CD4-positive, alpha-beta T cell treated with Interleukin-1 beta for 1 hour (primary cell): ENCODE data around the gene NACC2.
A peak's percentile ranks its signal among the peaks of the same experiment; 100 is the strongest.

Source experiments
- DNase-seq, 2 donors: peaks; one replicate each; pipeline ENCODE4 v3.0.0-alpha.2; 2020 to 2022

The NACC2 gene, protein sequence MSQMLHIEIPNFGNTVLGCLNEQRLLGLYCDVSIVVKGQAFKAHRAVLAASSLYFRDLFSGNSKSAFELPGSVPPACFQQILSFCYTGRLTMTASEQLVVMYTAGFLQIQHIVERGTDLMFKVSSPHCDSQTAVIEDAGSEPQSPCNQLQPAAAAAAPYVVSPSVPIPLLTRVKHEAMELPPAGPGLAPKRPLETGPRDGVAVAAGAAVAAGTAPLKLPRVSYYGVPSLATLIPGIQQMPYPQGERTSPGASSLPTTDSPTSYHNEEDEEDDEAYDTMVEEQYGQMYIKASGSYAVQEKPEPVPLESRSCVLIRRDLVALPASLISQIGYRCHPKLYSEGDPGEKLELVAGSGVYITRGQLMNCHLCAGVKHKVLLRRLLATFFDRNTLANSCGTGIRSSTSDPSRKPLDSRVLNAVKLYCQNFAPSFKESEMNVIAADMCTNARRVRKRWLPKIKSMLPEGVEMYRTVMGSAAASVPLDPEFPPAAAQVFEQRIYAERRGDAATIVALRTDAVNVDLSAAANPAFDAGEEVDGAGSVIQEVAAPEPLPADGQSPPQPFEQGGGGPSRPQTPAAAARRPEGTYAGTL

DNA sequence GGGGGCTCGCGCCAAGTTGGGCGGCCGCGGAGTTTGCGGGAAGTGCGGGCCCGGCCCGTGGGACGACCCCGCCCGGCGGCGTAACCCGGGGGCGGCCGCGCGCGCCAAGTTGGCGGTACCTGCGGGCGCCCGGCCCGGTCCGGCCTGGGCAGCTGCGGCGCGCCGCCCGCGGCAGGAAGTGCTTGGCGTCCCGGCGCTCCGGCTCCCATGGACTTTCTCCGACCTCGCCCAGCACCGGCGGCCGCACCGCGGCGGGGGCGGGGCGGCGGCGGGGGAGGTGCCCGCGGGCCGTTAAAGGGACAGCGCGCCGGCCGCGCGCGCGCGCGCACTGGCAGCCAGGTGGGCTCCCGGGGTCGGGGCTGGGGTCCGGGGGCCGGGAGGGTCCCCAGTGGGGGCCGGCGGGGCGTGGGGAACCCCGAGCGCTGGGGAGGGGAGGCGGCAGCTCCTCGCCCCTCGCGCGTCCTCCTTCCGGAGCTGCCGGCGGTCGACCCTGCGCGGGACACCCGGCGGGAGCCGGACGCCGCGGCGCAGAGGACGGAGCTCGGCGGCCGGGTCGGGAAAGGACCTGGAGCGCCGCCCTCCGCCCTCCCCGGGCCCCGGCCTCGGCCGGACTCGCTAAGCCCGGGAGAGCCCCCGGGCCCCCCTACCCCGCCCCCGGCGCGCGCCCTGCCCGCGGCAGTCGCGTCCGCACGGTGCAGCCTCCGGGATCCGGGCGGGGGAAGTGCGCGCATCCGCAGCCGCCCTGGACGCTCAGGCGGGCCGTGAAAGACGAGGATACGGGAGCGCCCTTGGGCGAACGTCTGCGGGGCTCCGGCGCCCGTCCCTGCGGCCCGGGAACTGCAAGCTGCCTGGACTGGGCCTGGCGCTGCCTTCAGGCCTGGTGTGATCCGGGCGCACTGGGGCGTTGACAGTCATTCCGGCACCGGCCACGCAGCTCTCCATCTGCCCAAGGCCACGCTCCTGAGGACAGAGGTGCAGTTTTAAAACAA is at the start of gene NACC2:
TSS of gene NACC2 (minus strand) at position 220 of the 989 bp plus-strand sequence. CDS start 44,768 bp downstream, outside the sequence.
- peak in 1 of 2 donors; percentile 34 for DNase-seq

DNA sequence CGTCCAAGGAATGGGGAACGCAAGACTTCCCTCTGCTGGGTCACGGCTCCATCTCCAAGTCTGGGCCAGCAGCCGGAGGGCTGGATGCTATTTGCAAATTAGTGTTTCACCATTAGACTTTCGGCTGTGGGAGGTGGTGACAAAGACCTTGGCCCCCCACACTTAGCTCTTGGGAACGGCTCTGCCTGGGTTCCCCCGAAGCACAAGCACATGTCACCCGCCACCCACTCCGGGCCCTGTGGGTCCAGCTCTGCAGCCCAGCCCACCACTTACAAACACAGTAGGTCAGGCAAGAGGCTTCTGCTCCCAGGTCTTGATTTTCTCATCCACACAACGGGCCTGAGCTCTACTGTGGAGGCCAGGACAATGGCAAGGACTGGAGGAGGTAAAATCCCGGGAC is 49.4 kb upstream of the NACC2 start:
- DNase-seq: no peak

DNA sequence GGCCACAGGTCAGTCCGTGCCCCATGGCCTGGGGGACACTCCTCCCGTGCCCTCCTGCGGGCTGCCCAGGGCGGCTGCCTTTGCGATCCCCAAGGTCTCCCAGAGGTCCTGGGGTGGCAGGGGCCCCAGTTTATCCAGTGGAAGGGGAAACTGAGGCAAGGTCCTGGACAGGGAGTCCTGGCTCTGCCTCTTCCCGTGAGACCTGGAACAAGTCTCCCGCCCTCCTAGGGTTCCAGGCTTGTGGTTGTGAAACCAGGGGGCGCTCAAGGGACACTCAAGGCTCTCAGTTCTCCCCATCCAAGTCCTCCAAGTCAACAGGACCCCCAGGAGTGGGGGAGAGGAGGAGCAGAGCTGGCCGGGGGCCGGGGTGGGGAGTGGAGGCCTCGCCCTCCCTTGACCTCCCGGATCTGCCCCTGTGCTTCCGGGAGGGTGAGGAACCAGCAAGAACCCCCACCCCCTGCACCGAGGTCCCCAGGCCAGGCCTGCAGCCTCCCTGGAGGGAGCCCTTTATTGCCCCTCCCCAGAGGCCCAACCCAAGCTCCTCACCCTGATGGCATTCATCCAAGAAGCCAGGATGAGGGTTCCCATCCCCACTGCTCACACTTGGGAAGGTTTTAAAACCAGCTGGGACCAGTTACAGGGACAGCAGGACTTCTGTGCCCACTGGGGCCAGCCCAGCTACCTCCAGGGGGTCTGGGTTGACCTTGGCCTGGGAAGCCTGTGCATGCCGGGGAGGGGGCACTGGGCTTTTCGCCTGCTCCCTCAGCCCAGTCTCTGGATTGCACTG is 48.3 kb upstream of the NACC2 start:
- DNase-seq: no peak

DNA sequence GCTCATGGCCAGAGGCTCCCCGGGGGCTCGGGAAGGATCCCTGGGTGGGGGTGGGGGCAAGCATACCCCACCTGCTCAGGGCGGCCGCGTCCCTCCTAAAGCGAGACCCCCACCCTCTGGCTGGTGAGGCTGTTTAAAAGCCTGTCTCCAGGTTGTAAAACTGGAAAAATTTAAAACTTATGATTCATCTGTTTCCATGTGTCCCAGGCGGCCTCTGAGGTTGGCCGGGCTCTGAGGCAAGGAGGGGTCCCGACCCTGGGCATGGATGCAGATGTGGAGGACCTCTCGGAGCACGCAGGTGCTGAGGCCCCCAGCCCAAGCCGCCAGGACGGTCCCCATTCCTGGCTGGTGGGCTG is 47.7 kb upstream of the NACC2 start:
- DNase-seq: no peak

DNA sequence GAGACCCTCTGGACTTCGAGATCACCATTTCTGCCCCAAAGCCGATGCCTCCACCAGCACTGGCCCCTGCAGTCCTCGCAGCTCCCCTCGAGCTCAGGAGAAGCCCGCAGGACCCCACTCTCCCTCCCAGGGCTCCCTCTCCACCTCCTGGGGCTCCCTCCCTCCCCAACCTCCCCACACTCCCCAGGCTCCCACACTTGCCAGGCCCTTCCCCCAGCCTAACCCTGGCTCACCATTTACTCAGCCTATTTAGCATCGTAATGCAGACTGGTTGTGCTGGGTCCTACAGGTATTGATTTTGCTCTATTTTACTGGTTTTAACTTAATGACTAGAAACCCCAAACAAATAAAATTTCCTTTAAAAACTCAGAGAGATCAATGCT is 47.3 kb upstream of the NACC2 start:
- DNase-seq: no peak

DNA sequence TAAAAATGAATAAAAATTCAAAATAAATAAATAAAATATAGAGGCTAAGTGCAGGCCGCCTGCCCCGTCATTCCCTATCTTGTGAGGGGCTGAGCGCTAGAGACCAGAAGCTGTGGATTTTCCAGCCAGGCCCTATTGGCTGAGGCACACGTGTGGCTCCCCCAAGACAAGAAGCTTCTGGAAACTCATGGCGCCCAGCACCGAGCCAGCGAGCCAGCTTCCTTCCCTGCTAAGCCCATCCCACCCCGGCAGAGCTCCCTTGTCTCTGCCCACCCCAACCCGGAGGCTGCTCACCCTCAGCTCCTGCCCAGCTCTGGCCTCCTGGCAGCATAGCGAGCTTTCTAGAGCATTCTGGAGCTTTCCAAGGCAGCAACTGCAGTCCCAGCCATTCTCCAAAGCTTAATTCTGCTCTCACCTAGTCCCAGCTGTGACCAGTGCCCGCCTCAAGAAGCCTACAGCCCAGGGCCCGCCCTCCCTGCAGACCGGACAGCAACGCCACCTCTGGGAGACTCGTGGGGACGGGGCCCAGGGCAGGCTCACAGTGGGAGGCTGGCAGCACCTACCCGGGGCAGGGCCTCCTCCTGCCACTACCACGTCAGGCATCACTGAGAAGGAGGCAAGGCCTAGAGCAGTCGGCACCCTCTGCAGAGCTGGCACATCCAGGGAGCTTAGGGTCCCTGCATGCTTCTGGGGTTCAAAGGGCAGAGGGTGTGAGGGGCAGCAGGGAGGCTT is 46.8 kb upstream of the NACC2 start:
- DNase-seq: no peak

DNA sequence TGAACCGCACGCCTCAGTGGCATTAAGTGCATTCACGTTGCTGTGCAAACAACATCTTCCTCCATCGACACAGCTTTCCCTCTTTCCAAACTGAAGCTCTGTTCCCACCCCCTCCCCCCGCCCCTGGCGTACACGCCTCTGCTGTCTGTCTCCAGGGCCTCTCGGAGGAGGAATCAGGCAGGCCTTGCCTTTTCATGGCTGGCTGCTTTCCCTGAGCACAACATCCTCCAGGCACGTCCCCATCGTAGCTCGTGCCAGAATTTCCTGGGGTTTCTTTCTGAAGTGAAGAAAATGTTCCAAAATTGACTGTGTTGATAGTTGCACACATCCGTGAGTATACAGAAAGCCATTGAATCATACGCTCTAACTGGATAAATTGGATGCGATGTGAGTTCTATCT is 45.9 kb upstream of the NACC2 start:
- no peak for DNase-seq

DNA sequence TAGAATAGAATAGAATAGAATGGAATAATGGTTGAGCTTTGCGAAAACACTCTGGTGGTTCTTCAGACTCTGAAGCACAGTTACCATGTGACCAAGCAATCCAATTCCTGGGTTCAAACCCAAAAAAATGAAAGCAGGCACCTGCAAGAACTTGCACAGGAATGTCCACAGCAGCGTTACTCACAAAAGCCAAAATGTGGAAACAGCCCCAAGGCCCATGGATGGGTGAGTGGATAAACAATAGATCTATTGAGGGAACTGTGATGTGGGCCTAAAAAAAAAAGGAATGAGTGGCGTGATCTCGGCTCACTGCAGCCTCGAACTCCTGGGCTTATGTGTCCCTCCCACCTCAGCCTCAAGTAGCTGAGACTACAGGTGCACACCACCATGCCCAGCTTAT is 45.0 kb upstream of the NACC2 start:
- DNase-seq: no peak

DNA sequence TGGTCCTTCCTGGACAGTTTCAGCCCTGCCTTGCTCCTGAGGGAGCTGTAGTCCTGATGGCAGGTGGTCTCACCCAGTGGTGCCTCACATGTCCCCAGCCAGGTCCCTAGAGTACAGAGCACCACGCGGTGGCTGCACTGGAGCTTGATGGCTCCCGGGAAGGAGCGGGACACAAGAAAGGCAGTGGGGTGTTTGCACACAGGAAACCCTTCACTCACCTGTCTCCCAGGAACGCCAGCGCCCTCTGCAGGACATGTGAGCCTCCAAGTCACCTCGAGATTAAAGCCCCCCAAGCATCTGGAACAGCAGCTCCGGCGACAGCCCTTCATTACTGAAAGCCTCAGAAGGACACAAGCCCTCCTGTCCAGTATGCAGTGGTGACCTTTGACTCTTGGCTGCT is 43.5 kb upstream of the NACC2 start:
- DNase-seq: peak in 1 of 2 donors; percentile 35

DNA sequence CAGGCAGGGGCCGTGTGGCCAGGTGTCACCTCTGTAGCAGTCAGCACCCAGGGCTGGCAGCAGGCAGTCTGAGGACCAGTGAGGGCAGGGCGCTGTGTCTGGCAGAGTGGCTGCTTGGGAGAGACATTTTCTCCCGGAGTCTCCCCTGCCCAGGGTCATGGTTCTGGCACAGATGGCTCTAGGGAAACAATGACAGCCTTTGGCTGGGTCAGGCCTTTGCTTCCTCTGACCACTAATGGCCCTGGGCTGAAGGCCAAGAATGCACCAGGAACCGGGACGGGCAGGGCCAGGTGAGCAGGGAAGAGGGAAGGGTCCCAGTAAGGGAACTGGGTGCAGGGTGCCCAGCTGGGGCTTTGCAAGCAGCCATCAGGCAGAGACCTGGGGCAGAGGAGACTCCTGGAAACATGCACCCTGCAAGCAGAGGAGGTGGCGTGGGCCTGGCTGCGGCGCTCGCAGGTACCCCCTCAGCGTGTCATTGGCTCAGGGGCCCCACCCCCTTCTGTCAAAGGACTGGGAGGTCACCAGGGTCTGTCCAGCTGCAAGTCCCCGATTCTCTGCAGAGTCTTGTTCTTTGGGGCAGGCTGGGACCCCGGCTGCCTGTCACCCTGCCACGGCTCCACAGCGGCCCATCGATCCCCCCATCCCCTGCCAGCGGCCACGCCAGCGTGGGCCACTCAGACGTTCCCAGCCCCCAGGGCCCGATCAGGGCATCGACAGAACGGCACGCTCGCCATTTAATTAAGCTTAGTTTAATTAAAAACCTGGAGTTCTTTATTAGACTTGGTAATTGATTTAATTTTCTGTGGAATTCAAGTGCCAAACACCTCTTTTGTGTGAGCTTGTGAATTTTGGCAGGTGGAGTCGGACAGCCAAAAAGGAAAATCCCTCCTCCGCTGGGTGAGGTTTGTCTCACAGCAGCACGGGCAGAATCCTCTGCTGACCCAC is 42.5 kb upstream of the NACC2 start:
- no peak for DNase-seq

DNA sequence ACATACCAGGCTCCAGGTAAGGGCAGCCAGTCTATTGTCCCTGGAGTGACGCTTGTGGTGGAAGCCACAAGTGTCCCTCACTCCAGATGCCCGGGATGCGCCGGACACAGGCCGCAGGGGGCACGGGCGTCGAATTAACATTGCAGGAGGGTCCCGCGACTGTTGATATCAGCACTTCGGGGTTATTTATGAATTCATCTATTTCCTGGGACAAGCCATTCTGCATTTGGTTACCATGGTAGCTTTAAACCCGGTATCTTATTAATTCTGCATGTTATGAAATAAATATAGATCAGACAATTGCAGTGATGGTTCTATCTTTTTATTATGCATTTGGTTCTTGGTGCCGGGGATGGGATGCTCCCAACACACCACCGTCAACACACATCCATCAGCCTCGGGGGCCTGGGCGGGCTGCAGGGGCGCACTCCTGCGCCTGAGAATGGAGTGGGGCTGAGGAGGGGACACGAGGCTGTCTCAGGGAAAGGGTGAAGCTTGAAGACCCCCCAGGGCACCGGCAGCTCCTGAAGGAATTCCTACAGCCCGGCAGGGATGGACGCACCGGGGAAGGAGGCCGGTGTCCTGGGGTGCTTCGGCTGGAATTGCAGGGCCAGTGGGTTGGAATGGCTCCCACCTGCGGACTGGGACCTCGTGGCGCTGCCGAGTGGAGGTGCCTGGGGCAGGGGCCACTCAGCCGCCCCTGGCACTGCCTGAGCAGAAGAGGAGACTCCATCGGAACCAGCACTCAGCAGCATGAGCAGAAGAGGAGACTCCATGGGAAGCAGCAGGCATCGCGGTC is 41.2 kb upstream of the NACC2 start:
- no peak for DNase-seq

DNA sequence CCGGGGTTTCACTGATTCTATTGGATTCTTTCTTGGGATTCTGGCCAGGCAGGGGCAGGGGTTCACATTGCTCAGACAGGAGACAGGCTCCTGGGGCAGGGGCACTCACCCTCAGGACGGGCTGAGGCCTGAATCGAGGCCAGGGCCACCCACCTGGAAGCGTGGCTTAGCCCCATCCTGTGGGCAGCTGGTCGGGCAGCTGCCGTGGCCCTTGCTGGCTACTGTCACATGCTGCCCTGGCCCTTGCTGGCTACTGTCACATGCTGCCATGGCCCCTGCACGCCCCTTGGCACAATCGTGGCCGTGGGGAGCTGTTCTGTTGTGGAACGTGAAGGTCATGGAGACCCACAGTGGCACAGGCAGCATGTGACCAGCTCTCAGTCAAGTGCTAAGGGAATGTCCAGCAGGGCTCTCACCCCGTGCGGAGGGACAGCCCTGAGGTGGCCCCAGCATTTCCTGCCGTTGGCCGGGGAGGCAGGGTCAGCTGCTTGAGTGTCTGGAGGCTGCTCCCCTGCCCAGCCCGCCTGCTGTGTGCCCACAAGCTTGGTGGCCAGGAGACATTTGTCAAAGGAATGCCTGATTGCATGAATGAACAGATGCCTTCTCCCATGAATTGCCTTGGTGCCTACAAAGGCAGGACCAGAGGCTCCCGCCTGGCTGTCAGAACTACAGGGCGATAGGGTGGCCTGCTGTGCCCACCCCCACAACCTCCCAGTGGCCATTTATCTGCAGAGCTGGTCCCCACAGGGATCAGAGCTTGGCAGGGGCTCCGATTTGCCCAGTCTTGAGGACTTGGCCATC is 40.4 kb upstream of the NACC2 start:
- no peak for DNase-seq

DNA sequence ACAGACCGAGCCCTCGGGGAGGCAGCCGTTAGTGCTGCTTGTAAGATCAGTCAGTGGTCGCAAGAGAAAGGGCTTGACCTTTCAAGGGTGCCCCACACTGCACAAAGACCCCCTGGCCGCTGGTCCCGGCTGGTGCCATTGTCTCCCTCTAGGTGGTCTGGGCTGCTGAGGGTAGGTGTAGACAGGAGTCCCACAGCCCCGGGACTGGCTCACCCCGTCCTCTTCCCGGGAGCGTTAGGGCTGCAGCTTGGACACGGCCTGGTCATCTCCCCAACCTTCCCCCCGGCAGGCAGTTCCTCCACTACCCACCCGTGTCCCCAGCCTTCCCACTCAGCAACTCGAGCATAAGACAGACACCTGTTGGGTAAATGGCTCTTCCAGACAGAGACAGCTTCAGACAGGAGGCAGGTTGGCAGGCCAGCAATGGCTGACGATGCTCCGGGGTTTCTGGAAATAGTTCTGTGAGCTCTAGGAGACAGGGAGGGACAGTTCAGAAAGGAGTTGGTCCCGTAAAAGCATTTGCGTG is 38.9 kb upstream of the NACC2 start:
- no peak for DNase-seq

DNA sequence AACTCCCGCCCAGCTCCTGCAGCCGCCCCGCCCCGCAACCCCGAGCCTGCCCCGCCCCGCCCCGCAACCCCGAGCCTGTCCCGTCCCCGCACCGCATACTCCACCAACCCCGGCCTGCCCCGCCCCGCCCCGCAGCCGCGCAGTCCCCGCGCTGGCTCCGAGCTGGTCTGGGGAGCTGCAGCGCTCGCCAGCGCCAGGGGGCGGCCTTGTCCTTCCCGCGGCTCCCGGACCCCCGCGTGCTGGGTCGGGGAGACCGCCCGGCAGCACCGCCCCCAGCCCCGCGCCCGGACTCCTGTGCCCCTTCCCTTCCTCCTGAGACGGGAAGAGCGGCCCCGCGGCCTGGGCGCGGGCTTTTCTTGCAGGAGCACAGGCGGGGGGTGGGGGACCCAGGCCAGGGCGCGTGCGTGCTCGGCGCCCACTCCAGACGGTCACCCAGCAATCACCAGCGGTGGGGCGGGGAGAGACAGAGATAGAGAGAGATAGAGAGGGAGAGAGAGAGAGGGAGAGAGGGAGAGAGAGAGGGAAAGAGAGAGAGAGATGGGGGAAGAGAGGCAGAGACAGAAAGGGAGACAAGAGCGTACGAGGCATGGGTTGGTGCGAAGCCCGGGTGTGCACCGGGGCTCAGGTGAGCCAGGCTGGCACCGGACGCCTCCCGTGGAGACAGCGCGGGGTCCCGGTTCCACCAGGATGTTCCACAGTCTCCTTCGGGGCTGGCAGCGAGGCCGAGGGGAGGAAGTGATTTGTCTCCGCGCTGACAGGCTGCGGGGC is 38.3 kb upstream of the NACC2 start:
- peak in 1 of 2 donors; percentile 19 for DNase-seq

DNA sequence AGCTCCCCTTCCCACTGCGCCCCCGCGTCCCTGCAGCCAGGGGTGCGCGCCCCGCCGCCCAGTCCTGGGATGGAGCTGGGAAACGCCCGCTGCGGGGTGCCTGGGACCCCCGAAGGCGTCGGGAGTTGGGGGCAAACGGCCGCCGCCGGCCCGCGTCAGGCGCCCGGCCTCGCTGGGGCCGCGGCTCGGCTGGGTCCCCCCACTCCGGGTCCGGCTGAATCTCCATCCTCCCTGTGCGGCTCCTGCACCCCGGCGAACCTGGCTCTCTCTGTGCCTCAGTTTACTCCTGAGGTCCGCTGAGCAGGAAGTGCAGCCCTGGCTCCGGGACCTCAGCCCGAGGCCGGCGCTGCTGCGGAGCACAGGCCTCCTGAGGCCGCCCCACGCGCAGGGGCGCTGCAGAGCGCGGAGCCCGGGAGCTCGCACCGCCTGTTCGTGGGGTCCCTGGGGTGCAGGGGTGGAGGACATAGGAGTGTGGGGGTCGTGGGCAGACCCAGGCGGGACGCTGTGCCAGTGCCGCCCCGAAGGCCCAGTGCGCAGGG is 37.5 kb upstream of the NACC2 start:
- DNase-seq: no peak

DNA sequence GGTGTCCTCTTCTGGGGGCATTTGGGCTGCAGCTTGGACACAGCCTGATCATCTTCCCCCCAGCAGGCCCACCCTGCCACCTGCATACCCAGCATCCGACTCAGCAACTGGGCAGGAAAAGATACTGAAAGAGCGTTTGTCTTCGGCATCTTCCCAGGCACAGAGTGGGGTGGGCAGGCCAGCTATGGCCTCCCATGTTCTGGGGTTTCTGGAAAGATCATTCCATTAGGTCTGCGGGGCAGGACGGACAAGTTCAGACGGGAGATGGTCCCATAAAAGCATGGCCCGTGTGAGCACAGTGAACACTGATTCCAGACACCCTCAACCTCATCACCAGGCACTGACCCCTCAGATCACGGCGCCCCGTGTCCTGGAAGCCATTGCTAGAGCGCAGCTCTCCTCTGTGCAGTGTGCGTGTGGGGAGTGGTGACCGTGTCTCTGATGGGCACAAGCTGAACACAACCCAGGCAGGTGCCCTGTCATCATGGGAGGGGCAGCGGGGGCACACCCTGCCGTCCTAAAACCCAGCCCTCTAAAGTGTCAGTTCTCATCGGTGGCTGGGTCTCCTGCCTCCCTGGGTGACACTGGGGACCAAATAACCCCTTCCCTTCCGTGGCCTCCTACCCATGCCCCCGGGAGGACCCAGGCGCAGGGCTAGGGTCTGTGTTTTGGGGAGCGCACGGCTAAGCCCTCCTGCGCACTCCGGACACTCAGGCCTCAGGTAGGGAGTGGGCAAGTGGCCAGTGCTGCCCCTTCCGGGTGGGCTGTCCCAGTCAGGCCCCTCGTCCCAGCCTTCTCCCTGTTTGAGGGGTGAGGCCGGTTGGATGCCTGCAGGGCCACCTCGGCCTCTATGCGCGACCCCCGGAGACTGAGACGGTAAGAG is 36.8 kb upstream of the NACC2 start:
- no peak for DNase-seq

DNA sequence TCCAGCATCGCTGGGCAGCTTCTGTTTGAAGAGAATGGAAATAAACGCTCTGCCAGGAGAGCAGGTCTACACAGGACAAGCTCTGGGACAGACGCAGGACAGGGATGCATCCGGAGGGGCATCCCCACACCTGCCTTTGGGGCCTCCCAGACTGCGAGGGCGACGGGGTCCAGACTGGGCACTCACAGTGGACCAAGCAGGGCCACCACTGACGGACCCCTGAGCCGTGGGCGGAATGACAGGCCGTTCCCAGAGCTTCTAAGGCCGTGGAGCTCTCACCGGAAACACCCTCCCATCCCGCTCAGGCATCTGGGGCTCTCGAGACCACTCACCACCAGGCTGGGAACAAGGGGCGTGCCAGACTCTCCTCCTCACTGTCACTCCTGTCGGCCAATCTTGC is 34.1 kb upstream of the NACC2 start:
- no peak for DNase-seq
